ENCODE measurements around the gene PIP5K1B.

- TF ChIP-seq CTCF (IDR thresholded peaks at IDR 0.05) (no peak), POLR2A (IDR thresholded peaks at IDR 0.05) (no peak)
Observed at GRCh38 chr9:68957479-68957878, 252.4 kb downstream of the PIP5K1B start.
